NCI-H1417 treated with DMSO at 0.1 percent for 48 hours (cell line): ENCODE data around the gene VGF.
A peak's percentile ranks its signal among the peaks of the same experiment; 100 is the strongest.
"Not testable (repeated sequence)": the region's sequence is repeated elsewhere in the genome, so short reads cannot be mapped to it uniquely, and the experiment has no call there.

Experiments
- DNase-seq: peaks from one replicate; lab custom pipeline; 2025; lab: John Stamatoyannopoulos, UW

Gene VGF

GRCh38 chr7:101134399-101134980 is 30.9 kb downstream of the VGF start:
- peak; percentile 62 for DNase-seq

DNA sequence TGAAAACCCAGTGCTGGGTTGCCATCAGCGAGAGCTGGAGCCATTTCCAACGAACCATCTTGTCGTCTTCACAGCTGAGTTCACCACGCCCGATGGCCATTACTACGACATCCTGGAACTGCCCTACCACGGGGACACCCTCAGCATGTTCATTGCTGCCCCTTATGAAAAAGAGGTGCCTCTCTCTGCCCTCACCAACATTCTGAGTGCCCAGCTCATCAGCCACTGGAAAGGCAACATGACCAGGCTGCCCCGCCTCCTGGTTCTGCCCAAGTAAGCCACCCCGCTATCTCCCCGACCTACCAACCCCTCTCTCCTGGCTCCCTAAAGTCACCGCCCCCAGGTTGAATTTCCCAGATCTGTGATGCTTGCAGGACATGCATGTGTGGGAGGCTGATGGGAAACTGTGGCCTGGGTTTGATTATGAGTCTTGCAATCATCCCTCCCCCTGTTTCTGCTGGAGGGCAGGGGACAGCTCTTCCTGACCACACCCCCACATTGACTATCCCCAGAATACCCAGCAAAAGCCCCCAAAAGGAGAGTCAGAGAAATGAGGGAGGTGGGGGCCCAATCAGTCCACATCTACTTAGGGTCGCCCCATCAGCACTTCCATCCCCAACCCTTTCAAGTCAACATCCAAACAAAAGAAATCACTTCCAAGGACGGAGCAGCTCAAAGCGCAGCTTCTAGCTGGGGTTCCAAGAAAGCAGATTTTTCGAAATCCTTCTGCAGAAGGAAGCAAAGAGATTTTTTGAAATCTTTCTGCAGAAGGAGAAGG is 31.6 kb downstream of the VGF start:
- DNase-seq: no peak

DNA sequence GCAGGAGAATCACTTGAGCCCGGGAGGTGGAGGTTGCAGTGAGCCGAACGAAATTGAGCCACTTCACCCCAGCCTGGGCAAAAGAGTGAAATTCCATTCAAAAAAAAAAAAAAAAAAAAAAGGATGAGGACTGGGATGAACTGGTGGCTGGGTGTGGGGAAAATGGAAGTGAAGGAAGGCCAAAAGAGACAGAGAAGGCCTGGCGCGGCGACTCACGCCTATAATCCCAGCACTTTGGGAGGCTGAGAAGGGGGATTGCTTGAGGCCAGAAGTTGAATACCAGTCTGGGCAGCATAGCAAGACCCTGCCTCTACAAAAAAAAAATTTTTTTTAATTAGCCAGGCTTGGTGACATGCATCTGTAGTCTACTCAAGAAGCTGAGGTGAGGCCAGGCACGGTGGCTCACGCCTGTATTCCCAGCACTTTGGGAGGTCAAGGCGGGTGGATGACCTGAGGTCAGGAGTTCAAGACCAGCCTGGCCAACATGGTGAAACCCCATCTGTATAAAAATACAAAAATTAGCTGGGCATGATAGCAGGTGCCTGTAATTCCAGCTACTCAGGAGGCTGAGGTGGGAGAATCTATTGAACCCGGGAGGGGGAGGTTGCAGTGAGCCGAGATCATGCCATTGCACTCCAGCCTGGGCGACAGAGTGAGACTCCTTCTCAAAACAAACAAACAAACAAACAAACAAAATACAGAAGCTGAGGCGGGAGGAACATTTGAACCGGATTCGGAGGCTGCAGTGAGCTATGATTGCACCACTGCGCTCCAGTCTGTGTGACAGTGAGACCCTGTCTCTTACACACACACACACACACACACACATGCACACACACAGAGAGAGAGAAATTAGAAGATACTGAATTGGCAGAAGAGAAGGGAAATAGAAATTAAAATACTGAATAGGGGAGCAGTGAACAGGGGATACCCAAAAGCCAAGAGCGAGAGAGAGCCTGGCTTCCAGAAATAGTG is 32.5 kb downstream of the VGF start:
- DNase-seq: not testable (repeated sequence)

- no peak for DNase-seq
These were observed 35.7 kb downstream of the VGF start for GRCh38 chr7:101129603-101130117.

- DNase-seq: no peak
These were observed 37.1 kb downstream of the VGF start for GRCh38 chr7:101128040-101128834.

DNA sequence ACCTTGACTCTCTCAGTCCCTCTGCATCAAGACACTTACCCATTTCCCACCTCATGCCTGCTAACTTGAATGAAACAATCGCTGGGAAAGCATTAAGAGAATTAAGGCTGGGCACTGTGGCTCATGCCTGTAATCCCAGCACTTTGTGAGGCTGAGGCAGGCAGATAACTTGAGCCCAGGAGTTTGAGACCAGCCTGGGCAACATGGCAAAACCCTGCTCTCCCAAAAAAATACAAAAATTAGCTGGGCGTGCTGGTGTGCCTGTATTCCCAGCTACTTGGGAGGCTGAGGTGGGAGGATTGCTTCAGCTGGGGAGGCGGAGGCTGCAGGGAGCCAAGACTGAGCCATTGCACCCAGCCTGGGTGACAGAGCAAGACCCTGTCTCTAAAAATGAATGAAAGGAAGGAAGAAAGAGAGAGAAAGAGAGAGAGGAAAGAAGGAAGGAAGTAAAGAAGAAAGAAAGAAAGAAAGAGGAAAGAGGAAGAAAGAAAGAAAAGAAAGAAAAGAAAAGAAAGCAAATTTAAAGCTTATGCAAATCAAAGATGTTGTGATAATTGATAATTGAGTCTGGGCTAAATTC is 37.8 kb downstream of the VGF start:
- no peak for DNase-seq

- no peak for DNase-seq
These were observed 38.5 kb downstream of the VGF start, which contains the start of gene SERPINE1 for GRCh38 chr7:101126651-101127459. SERPINE1 (plus strand) TSS chr7:101127104; CDS start chr7:101128394, 1,290 bp downstream.

- DNase-seq: no peak
These were observed 39.2 kb downstream of the VGF start for GRCh38 chr7:101125989-101126650.

GRCh38 chr7:101124376-101125056 is 40.9 kb downstream of the VGF start:
- no peak for DNase-seq

DNA sequence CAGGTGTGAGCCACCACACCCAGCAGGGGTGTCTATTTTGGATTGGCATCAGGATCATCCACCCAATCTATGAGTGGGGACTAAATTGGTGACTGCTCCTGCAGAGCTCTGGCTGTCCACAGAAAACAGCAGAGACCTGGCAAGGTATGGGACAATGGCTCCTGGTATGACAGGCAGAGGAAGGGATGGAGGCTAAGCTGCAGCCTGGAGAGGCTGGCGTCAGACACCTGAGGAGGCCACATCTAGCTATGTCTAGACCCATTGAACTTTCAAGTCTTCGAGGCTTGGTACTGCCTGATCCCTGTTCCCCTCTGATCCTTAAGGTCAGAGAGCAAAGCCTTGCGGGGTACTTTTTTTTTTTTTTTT is 41.7 kb downstream of the VGF start:
- DNase-seq: no peak

DNA sequence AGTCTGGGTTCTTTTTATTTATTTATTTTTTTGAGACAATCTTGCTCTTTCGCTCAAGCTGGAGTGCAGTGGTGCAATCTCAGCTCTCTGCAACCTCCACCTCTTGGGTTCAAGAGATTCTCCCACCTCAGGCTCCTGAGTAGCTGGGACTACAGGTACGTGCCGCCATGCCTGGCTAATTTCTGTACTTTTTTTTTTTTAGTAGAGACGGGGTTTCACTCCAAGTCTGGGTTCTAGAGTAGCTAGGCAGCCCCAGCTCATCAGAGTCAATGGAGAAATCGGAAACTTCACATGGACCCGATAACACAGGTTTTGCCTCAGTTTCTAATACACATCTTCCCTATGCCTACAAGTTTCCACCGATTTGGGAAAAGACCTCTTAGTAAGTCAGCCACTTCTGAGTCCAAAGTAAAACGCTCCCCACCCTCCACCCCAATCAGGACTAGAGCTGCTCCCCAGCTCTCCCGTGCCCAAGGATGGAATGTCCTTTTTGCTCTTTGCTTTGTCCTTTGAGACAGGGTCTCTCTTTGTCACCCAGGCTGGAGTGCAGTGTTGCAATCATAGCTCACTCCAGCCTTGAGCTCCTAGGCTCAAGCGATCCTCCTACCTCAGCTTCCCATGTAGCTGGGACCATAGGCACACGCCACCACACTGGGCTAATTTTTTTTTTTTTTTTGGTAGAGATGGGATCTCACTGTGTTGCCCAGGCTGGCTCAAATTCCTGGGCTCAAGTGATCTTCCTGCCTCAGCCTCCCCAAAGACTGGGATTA is 42.3 kb downstream of the VGF start:
- no peak for DNase-seq

DNA sequence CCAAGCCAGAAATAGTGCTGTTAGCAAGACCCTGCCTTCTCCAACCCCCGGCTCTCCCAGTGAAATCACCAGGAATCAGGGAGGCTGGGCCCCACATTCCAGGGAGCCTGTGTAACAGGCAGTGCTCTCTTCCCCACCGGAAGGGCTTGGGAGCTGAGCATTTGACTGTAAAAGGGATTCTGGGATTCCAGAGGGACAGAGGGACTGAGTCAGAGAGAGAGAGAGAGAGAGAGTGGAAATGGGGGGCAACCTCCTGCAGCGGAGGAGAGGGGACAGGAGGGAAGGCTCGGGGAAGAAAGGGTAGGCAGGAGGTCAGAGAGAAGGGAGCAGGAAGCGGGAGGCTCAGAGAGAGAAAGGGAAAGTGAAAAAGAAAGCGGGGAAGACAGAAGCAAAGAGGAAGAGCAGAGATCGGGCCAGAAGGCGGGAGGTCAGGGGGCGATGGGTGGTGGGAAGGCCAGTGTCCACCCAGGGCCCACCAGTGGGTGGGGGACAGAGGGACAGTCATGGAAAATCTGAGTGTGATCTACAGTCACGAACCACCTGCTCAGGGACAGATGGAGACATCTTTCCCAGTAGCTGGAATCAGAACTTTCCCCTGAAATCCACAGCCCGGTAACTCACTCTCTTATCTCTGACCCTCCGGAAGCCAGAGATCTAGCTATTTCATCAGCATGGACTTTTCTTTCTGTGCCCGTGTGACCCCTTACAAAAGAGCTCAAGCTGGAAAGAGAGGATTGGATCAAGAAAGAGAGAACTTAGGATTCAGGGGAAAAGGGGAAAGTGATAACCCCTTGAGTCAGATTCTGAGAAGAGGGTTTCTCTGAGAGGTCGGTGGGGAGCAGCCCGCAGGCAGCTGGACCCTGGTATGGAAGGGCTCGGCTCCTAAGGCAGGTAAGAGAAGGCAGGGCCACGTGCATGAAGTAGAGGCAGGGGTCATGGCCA is 43.1 kb downstream of the VGF start:
- DNase-seq: no peak

DNA sequence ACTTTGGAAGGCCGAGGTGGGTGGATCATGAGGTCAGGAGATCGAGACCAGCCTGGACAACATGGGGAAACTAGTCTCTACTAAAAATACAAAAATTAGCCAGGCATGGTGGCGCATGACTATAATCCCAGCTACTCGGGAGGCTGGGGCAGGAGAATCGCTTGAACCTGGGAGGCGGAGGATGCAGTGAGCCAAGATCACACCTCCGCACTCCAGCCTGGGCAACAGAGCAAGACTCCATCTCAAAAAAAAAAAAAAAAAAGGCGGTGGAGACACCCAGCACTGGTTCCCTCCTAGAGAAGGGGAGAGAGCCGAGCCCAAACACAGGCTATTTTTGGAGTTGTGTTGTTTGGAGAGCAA is 43.8 kb downstream of the VGF start:
- not testable (repeated sequence) for DNase-seq

DNA sequence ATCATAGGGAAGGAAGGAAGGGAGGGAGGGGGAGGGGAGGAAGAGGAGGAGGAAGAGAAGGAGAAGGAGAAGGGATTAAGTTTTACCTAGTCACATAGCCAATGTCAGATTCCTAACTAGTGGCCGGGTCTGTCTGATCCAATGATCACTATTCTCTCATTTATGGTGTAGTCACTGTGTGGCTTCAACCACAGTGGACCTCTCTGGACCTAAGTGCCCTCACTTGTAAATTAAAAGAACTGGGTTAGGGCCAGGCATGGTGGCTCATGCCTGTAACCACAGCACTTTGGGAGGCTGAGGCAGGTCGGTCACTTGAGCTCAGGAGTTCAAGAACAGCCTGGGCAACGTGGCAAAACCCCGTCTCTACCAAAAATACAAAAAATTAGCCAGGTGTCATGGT is 45.1 kb downstream of the VGF start:
- no peak for DNase-seq

DNA sequence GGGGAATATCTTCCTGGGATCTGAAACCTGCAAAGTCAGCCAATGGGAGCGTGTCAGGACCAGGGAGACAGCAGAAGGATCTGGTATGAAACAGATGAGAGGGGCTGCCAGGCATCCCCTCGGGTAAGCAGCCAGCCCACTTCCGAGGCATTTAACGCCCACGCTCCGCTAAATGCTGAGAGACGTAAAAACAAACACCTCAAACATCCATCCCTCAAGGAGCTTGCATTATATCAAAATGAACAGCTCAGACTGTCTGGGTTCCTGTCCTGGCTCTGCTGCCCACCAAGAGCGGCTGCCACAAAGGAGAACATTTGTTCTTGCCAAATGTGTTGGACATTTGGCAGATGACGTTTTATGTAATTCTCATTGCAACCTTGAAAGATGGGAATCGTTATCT is 45.5 kb downstream of the VGF start:
- no peak for DNase-seq

DNA sequence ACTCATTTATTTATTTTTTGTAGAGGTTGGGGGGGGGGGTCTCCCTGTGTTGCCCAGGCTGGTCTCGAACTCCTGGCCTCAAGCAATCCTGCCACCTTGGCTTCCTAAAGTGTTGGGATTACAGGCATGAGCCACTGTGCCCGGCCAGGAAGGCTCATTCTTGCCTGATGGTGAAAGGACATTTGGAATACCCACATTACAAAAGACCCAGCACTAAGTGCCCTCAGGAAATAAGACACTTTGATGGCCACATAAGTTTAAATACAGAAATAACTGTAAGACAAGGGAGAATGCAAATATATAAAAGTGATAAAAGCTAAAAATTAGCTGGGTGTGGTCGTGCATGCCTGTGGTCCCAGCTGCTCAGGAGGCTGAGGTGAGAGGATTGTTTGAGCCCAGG is 46.5 kb downstream of the VGF start:
- DNase-seq: no peak

DNA sequence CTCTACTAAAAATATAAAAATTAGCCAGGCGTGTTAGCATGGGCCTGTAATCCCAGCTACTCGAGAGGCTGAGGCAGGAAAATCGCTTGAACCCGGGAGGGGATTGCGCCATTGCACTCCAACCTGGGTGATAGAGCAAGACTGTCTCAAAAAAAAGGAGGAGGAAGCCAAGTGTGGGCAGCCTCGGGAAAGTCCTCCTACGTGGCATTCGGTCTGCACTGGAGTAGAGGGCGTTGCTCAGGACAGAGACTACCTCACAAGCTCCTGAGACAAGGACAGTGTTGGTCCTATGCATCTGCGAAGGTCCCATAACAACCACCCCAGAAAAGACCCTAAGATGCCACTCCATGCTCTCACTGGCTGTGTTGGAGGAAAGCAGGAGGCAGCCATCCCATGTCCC is 48.5 kb downstream of the VGF start:
- DNase-seq: no peak
